NCI-H226 (cell line): ENCODE data around the gene RASSF6.
"Not testable (repeated sequence)": the region's sequence is repeated elsewhere in the genome, so short reads cannot be mapped to it uniquely, and the experiment has no call there.

Source experiments
- DNase-seq: peaks from one replicate; pipeline ENCODE4 v3.0.0-alpha.2; 2015

Gene RASSF6, protein sequence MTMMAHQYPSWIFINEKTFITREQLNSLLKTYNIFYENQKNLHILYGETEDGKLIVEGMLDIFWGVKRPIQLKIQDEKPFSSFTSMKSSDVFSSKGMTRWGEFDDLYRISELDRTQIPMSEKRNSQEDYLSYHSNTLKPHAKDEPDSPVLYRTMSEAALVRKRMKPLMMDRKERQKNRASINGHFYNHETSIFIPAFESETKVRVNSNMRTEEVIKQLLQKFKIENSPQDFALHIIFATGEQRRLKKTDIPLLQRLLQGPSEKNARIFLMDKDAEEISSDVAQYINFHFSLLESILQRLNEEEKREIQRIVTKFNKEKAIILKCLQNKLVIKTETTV

GRCh38 chr4:73620115-73620792 is at the start of gene RASSF6:
TSS of gene RASSF6 (minus strand) at chr4:73620436. CDS start at chr4:73611795, 8,641 bp downstream.
- DNase-seq, result no peak

GRCh38 chr4:73669410-73670183 is 49.4 kb upstream of the RASSF6 start:
- DNase-seq, result no peak

GRCh38 chr4:73668782-73669201 is 48.6 kb upstream of the RASSF6 start:
- no peak for DNase-seq

GRCh38 chr4:73665924-73666323 is 45.7 kb upstream of the RASSF6 start:
- not testable (repeated sequence) for DNase-seq

DNA sequence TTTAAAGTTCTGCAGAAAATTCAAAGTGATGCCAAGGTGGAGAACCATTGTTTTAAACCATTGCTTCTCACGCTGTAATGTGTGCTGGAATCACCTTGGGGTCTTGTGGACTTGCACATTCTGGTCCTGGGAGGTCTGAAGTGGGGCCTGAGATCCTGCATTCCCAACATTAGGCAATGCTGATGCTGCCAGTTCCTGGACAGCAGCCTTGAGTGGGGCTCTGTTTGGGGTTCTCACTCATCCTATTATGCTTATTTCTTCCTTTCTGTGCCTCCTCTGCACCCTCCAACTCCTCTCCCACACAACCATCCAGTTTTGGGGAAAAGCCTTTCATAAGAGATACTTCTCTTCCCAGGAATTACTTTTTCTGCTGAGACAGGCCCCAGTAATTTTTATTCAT is 44.2 kb upstream of the RASSF6 start:
- DNase-seq, result no peak

DNA sequence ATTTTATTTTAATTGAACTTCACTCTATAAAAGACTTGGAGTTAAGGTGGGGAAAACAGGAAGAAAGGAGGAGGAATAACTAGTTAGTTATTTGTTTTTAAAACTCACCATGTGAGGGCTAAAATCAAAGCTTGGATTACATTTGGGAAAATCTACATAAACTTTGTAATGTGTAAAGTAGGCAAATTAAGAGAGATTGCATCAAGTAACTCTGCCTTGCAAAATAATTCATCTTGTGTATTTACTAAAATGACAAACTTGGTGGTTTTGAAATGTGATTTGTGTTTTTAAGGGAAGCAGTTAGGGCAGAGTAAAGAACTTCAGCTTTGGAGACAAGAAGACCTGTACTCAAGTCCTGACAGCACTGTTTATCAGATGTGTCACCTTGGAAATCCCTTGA is 43.3 kb upstream of the RASSF6 start:
- DNase-seq, result no peak

- DNase-seq, result peak; percentile 21
Observed at GRCh38 chr4:73662709-73663546, 42.7 kb upstream of the RASSF6 start.

DNA sequence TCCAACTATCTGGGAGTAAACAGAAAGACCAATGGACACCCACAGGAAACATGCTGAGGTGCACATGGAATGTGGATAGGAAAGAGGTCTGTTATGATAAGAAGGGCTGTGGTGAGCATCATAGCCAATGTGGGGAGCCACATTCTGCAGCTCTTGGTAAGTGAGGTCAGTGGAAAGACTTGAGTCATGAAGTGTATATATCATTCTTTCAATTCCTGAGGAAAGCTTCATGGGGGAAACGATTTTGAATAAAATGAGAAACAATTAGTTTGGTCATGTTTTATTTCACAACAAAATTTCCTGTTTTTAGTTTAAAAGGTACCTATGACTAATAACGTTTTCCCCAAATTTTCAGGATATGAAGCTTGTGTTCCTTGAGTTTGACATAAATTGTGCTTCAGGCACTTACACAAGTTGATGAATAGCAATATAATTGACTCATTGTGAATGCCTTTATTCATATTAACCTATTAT is 41.4 kb upstream of the RASSF6 start:
- DNase-seq, result peak; percentile 97

- DNase-seq, result no peak
Observed at GRCh38 chr4:73660808-73661207, 40.6 kb upstream of the RASSF6 start.

GRCh38 chr4:73653695-73654106 is 33.5 kb upstream of the RASSF6 start:
- DNase-seq, result peak; percentile 16

DNA sequence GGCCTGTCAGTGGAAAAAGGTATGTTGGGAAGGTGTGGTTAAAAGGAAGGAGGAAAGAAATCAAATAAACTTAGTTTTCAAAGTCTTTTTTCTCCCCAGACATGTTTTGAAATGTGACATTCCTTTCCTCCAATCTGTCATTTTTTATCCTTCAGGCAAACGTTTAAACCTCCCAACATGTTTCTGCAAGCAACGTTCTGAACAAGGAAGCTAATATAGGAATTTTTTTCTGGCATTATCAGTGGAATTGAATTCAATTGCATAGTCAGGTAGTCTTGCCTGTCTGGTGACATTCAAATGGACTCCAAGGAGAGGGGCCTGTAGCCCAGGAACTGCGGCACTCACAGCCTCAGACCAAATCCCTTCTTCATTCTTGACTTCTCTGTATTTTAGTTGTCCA is 30.0 kb upstream of the RASSF6 start:
- no peak for DNase-seq

DNA sequence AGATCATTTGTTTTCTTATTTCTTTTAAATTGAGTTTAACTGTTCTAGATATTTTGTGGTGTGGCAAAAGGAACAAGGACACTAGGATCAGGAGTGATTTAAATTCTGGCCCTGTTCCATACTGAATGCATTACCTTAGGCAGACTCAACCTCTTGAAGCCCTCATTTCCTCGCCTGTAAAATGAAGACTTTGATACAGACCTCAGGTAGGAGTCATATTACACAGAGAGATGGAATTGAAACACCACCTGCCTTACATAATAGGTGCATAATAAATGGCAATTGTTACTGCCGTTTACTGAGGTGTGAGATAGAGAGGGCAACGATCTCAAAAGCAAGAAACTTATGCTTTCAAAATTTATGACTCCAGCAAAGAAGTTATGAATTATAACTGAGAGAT is 28.2 kb upstream of the RASSF6 start:
- no peak for DNase-seq

DNA sequence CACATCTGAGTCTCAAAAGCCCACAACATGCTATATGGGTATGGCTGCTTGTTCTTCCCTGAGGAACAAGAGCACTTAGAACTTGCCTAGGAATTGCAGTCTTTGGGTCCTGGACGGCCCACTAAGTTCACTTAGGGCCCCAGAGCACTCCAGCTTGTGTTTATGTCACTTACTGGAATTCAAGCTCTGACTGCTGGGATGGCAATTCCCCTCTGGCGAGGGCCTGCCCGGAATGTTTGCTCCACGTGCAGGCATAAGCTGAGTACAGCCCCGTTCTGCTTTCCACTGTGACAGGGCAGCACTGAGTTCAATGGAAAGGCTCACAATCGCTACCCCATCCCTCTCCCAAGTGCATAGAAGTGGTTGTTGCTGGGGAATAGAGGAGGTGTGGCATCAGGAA is 25.9 kb upstream of the RASSF6 start:
- DNase-seq, result no peak

- no peak for DNase-seq
Observed at GRCh38 chr4:73631565-73632226, 11.5 kb upstream of the RASSF6 start.

GRCh38 chr4:73628834-73629233 is 8.6 kb upstream of the RASSF6 start:
- DNase-seq, result not testable (repeated sequence)

DNA sequence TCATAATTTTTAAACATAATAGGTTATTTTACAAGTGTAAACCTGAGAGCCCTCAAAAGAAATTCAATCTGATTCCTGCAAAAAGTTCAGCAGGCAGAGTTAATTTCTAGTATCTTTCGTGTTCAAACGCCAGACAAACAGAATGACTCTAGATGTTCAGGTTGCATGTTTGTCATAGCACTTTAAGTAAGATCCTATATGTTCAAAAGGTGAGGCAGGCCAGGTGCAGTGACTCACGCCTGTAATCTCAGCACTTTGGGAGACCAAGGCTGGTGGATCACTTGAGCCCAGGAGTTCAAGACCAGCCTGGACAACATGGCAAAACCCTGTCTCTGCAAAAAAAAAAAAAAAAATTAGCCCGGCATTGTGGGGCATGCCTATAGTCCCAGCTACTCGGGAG is 1.1 kb upstream of the RASSF6 start:
- DNase-seq, result no peak

DNA sequence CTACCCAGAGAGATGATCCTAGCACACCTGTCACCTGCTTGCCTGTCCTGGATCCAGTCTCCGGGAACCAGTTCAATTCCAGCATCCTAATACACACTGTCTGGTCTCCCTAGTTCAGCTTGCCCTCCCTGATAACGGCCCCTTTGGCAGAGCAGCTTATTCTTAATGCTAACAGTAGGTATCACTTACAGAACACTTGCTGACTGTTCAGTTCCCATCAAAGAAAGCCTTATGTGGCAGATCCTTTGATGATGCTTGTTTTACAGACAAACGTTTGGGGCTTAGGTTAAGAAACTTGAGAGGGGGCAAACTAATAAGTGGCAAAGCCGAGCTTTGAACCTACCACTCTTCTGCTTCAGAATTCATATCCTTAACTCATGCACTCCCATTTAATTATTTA is 890 bp downstream of the RASSF6 start:
- DNase-seq, result no peak

- no peak for DNase-seq
Observed at GRCh38 chr4:73617256-73617655, 3.0 kb downstream of the RASSF6 start.

DNA sequence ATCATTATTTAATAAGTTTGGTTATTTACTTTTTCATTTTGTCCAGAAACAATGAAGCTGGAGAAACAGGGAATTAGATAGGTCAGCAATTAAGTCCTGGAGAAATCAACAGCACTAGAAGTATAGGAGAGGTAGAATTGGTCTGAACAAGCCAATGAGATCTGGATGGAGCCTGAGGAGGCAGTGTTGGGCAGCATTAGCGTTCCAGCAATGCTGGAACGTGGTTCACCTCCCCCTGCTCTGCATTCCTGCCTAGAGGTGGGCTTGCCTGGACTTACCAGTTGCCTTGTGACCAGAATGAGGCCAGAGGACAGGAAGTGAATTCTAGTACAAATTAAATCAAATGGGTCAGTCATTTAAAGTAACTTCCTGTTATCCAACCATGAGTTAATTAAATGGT is 4.6 kb downstream of the RASSF6 start:
- DNase-seq, result no peak

- no peak for DNase-seq
Observed at GRCh38 chr4:73614311-73614867, 5.8 kb downstream of the RASSF6 start.

DNA sequence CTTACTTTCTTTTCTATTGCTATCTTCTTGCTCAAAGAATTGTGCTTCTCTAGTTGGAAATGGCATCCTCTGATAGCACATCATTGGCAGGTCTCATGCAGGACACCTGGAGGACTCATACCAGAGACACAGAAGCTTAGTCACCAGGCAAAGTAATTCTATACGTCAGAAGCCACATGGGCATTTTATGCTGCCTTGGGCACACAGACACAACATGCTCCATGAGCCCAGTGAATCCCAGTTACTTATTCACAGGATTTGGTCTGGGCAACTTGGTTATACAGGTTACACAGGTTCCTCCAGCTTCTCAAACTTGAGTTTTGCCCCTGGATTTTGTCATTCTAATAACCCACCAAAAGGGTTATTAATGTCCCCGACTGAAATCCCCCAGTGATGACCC is 7.1 kb downstream of the RASSF6 start:
- DNase-seq, result no peak

DNA sequence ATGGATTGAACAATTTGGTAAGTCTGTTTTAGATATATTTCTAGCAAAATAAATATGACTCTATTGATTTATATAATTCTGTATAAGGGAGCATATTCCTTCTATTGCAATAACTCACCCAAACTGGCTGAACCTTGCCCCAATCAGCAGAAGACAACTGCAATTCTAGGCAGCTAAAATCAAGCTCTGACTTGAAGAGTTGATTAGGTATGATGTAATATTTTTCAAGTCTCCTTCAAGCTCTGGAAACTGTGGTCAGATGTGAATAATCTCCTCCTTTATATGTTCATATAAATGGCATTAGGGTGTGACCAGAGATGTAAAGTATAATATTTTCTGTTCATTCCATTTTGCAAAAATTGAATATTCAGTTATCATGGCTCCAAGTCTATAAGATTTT is 8.2 kb downstream of the RASSF6 start:
- peak; percentile 12 for DNase-seq
